ENCODE results near the gene TTC33.
"Not testable (repeated sequence)": the region's sequence is repeated elsewhere in the genome, so short reads cannot be mapped to it uniquely, and the experiment has no call there.

The TTC33 gene

GRCh38 chr5:40601198-40601868, 154.4 kb downstream of the TTC33 start:
- intact Hi-C loops (cut with micrococcal nuclease), result loop anchor here (5.0 kb wide), 1 partner anchor 71 kb away; no protein-coding TSS in a partner anchor
- peaks cover 59% of the 10 kb centered on the region for H3K4me1 Mint-ChIP-seq (ENCODE audit: low read depth)
- no peaks in the 10 kb centered on the region for H3K36me3 Mint-ChIP-seq (ENCODE audit: low read depth)
- peak overlapping the region; percentile 54 for H3K27ac Mint-ChIP-seq
- H3K4me3 Mint-ChIP-seq, result no peak overlapping the region
- H3K27me3 Mint-ChIP-seq, result peaks cover 2% of the 10 kb centered on the region
- H3K9me3 Mint-ChIP-seq, result no peaks in the 10 kb centered on the region

- Mint-ChIP-seq H3K4me3 (no peak overlapping the region), H3K27ac (no peak overlapping the region), H3K9me3 (no peaks in the 10 kb centered on the region), H3K4me1 (ENCODE audit: low read depth) (peaks cover 49% of the 10 kb centered on the region), H3K27me3 (peaks cover 2% of the 10 kb centered on the region), H3K36me3 (ENCODE audit: low read depth) (no peaks in the 10 kb centered on the region)
- intact Hi-C loops (cut with micrococcal nuclease), result loop anchor here (5.0 kb wide), 1 partner anchor 72 kb away; no protein-coding TSS in a partner anchor
These were observed 155.4 kb downstream of the TTC33 start for GRCh38 chr5:40600383-40600782.

GRCh38 chr5:40599676-40600075, 156.1 kb downstream of the TTC33 start:
- Mint-ChIP-seq H3K27ac (peak overlapping the region; percentile 38), H3K9me3 (no peaks in the 10 kb centered on the region), H3K27me3 (peaks cover 2% of the 10 kb centered on the region)

GRCh38 chr5:40594811-40595210, 160.9 kb downstream of the TTC33 start:
- H3K9me3 Mint-ChIP-seq, result no peaks in the 10 kb centered on the region
- no peaks in the 10 kb centered on the region for H3K36me3 Mint-ChIP-seq (ENCODE audit: low read depth)
- H3K4me3 Mint-ChIP-seq, result no peak overlapping the region
- intact Hi-C loops (cut with micrococcal nuclease), result no loop called here
- H3K27me3 Mint-ChIP-seq, result peaks cover 2% of the 10 kb centered on the region
- peaks cover 40% of the 10 kb centered on the region for H3K4me1 Mint-ChIP-seq (ENCODE audit: low read depth)
- H3K27ac Mint-ChIP-seq, result peak overlapping the region; percentile 10

More at GRCh38 chr5:40599676-40600075, 156.1 kb downstream of the TTC33 start:
- Mint-ChIP-seq H3K4me1 (ENCODE audit: low read depth) (peaks cover 45% of the 10 kb centered on the region), H3K36me3 (ENCODE audit: low read depth) (no peaks in the 10 kb centered on the region), H3K4me3 (no peak overlapping the region)
- intact Hi-C loops (cut with micrococcal nuclease), result loop anchor here (5.0 kb wide), 1 partner anchor 73 kb away; no protein-coding TSS in a partner anchor

DNA sequence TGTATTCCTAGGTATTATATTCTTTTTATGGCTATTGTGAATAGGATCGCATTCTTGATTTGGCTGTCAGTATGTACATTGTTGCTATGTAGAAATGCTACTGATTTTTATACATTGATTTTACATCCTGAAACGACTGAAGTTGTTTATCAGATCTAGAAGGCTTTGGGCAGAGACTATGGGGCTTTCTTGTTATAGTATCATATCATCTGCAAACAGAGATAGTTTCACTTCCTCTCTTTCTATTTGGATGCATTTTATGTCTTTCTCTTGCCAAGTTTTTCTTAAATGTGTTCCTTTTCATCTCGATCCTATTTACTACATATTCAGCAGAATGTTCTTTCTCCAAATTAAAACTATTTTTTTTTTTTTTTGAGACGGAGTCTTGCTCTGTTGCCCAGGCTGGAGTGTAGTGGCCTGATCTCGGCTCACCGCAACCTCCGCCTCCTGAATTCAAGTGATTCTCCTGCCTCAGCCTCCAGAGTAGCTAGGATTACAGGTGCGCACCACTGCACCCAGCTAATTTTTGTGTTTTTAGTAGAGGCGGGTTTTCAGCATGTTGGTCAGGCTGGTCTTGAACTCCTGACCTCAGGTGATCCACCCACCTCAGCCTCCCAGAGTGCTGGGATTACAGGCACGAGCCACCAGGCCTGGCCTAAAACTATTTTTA, 163.9 kb downstream of the TTC33 start:
- H3K9me3 Mint-ChIP-seq; H3K4me3 Mint-ChIP-seq; H3K36me3 Mint-ChIP-seq (ENCODE audit: low read depth); H3K27me3 Mint-ChIP-seq; intact Hi-C loops (cut with micrococcal nuclease): not testable (repeated sequence)
- Mint-ChIP-seq H3K4me1 (ENCODE audit: low read depth) (peaks cover 18% of the 10 kb centered on the region), H3K27ac (peak overlapping the region; percentile 43)

- Mint-ChIP-seq H3K36me3 (ENCODE audit: low read depth) (no peaks in the 10 kb centered on the region), H3K4me1 (ENCODE audit: low read depth) (peaks cover 18% of the 10 kb centered on the region), H3K27me3 (no peaks in the 10 kb centered on the region), H3K9me3 (no peaks in the 10 kb centered on the region), H3K4me3 (no peak overlapping the region), H3K27ac (no peak overlapping the region)
- intact Hi-C loops (cut with micrococcal nuclease), result no loop called here
These were observed 168.4 kb downstream of the TTC33 start for GRCh38 chr5:40587376-40587775.

GRCh38 chr5:40585537-40586267, 170.1 kb downstream of the TTC33 start:
- intact Hi-C loops (cut with micrococcal nuclease), result no loop called here
- no peak overlapping the region for H3K27ac Mint-ChIP-seq
- peaks cover 4% of the 10 kb centered on the region for H3K4me1 Mint-ChIP-seq (ENCODE audit: low read depth)
- H3K4me3 Mint-ChIP-seq, result no peak overlapping the region
- no peaks in the 10 kb centered on the region for H3K9me3 Mint-ChIP-seq
- H3K27me3 Mint-ChIP-seq, result no peaks in the 10 kb centered on the region
- no peaks in the 10 kb centered on the region for H3K36me3 Mint-ChIP-seq (ENCODE audit: low read depth)

DNA sequence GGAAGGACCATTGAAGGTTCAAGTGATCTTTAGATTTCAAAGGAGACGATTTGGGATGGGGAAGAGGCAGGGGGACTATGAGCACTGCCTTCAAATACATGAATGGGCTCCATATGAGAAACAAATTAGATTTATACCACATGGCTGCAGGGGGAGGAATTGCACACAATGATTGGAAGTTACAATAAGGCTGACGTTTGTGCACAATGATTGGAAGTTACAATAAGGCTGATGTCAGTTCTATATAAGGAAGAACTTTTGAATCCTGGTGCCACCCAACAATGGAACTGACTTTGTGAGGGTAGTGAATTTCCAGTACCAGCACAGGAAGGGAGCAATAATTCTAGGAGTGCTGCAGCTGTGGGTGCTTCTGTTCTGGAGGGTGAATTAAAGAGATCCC, 171.7 kb downstream of the TTC33 start:
- Mint-ChIP-seq H3K36me3 (ENCODE audit: low read depth) (no peaks in the 10 kb centered on the region), H3K9me3 (no peaks in the 10 kb centered on the region), H3K27ac (no peak overlapping the region), H3K4me3 (no peak overlapping the region), H3K27me3 (no peaks in the 10 kb centered on the region), H3K4me1 (ENCODE audit: low read depth) (peaks cover 13% of the 10 kb centered on the region)
- intact Hi-C loops (cut with micrococcal nuclease), result no loop called here

GRCh38 chr5:40578501-40579451, 177.0 kb downstream of the TTC33 start:
- Mint-ChIP-seq H3K36me3 (ENCODE audit: low read depth) (no peaks in the 10 kb centered on the region), H3K27me3 (no peaks in the 10 kb centered on the region), H3K27ac (peak overlapping the region; percentile 63), H3K9me3 (no peaks in the 10 kb centered on the region), H3K4me1 (ENCODE audit: low read depth) (peaks cover 31% of the 10 kb centered on the region), H3K4me3 (no peak overlapping the region)
- intact Hi-C loops (cut with micrococcal nuclease), result no loop called here

DNA sequence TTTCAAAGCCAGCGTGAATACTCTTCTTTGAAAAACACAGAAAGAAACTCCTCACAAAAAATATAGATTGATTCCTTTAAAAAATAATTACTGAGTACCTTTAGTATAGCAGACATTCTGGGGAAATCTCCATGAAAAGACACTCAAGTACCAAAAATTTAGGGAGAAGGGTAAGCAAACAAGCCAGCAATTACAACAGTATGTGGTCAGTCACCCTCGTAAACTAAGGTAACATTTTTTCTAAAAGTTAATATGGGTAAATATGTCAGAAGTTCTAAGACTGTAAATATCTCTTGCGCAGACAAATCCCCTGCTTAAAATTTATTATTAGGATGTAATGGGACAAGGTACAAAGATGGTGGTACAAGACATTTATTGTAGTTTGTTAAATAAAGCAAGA, 178.0 kb downstream of the TTC33 start:
- intact Hi-C loops (cut with micrococcal nuclease), result no loop called here
- Mint-ChIP-seq H3K4me1 (ENCODE audit: low read depth) (peaks cover 31% of the 10 kb centered on the region), H3K9me3 (no peaks in the 10 kb centered on the region), H3K27me3 (no peaks in the 10 kb centered on the region), H3K27ac (no peak overlapping the region), H3K4me3 (no peak overlapping the region), H3K36me3 (ENCODE audit: low read depth) (no peaks in the 10 kb centered on the region)

DNA sequence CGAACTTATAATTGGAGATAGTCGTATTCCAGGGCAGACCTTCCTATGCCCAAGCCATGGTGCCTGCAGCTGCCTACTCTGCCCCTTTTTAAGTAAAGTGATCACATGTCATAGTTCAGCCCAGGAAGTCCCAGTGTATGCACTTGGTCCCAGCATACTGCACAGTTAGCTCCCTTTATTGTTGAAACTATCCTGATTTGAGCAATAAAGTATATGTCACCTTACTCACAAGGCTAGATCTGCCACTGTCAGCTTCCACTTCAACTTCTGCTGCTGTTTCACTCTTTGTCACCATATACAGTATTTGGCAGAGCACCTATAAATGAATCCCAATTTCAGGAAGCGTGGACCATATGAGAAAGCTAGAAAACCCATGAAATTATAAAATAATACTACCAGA, 179.8 kb downstream of the TTC33 start:
- H3K27me3 Mint-ChIP-seq, result no peaks in the 10 kb centered on the region
- no peak overlapping the region for H3K4me3 Mint-ChIP-seq
- no peaks in the 10 kb centered on the region for H3K9me3 Mint-ChIP-seq
- H3K27ac Mint-ChIP-seq, result no peak overlapping the region
- peaks cover 39% of the 10 kb centered on the region for H3K4me1 Mint-ChIP-seq (ENCODE audit: low read depth)
- no peaks in the 10 kb centered on the region for H3K36me3 Mint-ChIP-seq (ENCODE audit: low read depth)
- intact Hi-C loops (cut with micrococcal nuclease), result no loop called here

DNA sequence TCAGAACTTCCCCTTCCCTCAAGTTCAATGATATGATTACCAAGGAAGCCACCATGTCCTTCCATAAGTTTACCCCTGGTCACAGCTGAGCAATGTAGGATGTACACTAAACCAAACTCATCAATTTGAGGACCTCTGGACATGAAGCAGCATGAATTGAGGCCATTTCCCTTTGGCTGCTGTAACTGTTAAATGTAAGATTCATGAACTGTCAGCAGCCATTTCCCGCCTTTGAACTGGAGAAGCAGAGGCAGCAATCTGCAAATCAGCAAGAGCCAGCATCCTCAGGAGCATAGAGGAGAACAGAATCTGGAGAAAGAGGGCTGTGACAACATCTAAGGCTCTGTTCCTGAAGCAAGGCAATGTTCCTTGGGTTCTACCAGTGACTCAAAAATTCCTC, 180.3 kb downstream of the TTC33 start:
- intact Hi-C loops (cut with micrococcal nuclease), result no loop called here
- H3K4me3 Mint-ChIP-seq, result no peak overlapping the region
- H3K36me3 Mint-ChIP-seq (ENCODE audit: low read depth), result no peaks in the 10 kb centered on the region
- no peaks in the 10 kb centered on the region for H3K9me3 Mint-ChIP-seq
- peaks cover 40% of the 10 kb centered on the region for H3K4me1 Mint-ChIP-seq (ENCODE audit: low read depth)
- no peaks in the 10 kb centered on the region for H3K27me3 Mint-ChIP-seq
- no peak overlapping the region for H3K27ac Mint-ChIP-seq

DNA sequence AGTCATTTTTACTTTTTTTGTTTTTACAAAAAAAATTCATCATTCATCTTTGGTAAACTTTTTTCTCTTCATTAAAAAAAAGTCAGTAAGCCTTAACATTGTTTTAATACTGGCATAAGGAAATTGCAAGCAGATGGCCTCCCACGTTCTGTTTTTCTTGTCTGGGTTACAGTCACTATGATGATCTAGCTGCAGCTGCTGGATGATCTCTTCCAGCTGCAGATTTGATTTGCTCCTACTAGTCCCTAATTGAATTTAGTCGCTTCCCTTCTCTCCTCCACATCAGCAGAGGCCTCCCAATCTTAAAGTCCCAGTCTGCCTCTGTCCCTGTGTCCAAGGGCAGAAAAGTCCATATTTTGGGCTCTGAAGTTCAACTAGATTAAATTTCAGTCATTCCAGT, 182.8 kb downstream of the TTC33 start:
- H3K27me3 Mint-ChIP-seq, result no peaks in the 10 kb centered on the region
- no peak overlapping the region for H3K4me3 Mint-ChIP-seq
- no peaks in the 10 kb centered on the region for H3K36me3 Mint-ChIP-seq (ENCODE audit: low read depth)
- H3K27ac Mint-ChIP-seq, result no peak overlapping the region
- intact Hi-C loops (cut with micrococcal nuclease), result no loop called here
- peaks cover 34% of the 10 kb centered on the region for H3K4me1 Mint-ChIP-seq (ENCODE audit: low read depth)
- no peaks in the 10 kb centered on the region for H3K9me3 Mint-ChIP-seq
